ENCODE results near the gene MUC6.
"Not testable (repeated sequence)": the region's sequence is repeated elsewhere in the genome, so short reads cannot be mapped to it uniquely, and the experiment has no call there.

MUC6 gene

DNA sequence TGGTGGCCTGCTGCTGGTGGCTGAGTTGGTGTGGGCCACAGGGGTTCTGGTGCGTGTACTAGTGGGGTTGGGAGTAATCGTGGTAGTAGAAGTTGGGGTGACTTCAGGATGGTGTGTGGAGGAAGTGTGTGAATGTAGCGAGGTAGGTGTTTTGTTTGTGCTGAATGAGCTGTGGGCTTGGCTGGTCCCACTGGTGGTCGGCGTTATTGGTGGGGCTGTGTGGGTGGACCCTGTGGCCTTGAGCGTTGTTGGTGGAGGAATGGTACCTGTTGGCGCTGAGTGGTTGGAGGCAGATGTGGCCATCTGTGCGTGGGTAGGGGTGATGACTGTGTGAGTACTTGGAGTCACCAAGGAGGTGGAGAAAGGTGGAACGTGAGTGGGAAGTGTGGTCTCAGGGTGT, 18.4 kb downstream of the MUC6 start:
- TF ChIP-seq, protein P1, sequence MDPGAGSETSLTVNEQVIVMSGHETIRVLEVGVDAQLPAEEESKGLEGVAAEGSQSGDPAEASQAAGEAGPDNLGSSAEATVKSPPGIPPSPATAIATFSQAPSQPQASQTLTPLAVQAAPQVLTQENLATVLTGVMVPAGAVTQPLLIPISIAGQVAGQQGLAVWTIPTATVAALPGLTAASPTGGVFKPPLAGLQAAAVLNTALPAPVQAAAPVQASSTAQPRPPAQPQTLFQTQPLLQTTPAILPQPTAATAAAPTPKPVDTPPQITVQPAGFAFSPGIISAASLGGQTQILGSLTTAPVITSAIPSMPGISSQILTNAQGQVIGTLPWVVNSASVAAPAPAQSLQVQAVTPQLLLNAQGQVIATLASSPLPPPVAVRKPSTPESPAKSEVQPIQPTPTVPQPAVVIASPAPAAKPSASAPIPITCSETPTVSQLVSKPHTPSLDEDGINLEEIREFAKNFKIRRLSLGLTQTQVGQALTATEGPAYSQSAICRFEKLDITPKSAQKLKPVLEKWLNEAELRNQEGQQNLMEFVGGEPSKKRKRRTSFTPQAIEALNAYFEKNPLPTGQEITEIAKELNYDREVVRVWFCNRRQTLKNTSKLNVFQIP (CRISPR knock-in tag; IDR thresholded peaks at IDR 0.05; ENCODE audit: borderline replicate concordance, low read depth), result no peak
- TF ChIP-seq, protein P2, sequence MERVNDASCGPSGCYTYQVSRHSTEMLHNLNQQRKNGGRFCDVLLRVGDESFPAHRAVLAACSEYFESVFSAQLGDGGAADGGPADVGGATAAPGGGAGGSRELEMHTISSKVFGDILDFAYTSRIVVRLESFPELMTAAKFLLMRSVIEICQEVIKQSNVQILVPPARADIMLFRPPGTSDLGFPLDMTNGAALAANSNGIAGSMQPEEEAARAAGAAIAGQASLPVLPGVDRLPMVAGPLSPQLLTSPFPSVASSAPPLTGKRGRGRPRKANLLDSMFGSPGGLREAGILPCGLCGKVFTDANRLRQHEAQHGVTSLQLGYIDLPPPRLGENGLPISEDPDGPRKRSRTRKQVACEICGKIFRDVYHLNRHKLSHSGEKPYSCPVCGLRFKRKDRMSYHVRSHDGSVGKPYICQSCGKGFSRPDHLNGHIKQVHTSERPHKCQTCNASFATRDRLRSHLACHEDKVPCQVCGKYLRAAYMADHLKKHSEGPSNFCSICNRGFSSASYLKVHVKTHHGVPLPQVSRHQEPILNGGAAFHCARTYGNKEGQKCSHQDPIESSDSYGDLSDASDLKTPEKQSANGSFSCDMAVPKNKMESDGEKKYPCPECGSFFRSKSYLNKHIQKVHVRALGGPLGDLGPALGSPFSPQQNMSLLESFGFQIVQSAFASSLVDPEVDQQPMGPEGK (CRISPR knock-in tag; IDR thresholded peaks at IDR 0.05; ENCODE audit: borderline replicate concordance), result no peak
- no peak for TF ChIP-seq TCF4 (CRISPR knock-in tag; IDR thresholded peaks at IDR 0.05; ENCODE audit: borderline replicate concordance)
- no peak for TF ChIP-seq ZC3H10 (CRISPR knock-in tag; IDR thresholded peaks at IDR 0.05)
- no peak for TF ChIP-seq PPARA (CRISPR knock-in tag; IDR thresholded peaks at IDR 0.05; ENCODE audit: borderline replicate concordance)
- TF ChIP-seq, protein P3, sequence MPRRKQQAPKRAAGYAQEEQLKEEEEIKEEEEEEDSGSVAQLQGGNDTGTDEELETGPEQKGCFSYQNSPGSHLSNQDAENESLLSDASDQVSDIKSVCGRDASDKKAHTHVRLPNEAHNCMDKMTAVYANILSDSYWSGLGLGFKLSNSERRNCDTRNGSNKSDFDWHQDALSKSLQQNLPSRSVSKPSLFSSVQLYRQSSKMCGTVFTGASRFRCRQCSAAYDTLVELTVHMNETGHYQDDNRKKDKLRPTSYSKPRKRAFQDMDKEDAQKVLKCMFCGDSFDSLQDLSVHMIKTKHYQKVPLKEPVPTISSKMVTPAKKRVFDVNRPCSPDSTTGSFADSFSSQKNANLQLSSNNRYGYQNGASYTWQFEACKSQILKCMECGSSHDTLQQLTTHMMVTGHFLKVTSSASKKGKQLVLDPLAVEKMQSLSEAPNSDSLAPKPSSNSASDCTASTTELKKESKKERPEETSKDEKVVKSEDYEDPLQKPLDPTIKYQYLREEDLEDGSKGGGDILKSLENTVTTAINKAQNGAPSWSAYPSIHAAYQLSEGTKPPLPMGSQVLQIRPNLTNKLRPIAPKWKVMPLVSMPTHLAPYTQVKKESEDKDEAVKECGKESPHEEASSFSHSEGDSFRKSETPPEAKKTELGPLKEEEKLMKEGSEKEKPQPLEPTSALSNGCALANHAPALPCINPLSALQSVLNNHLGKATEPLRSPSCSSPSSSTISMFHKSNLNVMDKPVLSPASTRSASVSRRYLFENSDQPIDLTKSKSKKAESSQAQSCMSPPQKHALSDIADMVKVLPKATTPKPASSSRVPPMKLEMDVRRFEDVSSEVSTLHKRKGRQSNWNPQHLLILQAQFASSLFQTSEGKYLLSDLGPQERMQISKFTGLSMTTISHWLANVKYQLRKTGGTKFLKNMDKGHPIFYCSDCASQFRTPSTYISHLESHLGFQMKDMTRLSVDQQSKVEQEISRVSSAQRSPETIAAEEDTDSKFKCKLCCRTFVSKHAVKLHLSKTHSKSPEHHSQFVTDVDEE (CRISPR knock-in tag; IDR thresholded peaks at IDR 0.05), result no peak
- no peak for TF ChIP-seq OSR1 (CRISPR knock-in tag; IDR thresholded peaks at IDR 0.05)
- TF ChIP-seq BACH2 (CRISPR knock-in tag; IDR thresholded peaks at IDR 0.05; ENCODE audit: borderline replicate concordance), result no peak
- TF ChIP-seq, protein P4, sequence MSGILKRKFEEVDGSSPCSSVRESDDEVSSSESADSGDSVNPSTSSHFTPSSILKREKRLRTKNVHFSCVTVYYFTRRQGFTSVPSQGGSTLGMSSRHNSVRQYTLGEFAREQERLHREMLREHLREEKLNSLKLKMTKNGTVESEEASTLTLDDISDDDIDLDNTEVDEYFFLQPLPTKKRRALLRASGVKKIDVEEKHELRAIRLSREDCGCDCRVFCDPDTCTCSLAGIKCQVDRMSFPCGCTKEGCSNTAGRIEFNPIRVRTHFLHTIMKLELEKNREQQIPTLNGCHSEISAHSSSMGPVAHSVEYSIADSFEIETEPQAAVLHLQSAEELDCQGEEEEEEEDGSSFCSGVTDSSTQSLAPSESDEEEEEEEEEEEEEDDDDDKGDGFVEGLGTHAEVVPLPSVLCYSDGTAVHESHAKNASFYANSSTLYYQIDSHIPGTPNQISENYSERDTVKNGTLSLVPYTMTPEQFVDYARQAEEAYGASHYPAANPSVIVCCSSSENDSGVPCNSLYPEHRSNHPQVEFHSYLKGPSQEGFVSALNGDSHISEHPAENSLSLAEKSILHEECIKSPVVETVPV (CRISPR knock-in tag; IDR thresholded peaks at IDR 0.05), result no peak
- no peak for TF ChIP-seq ZNF565 (CRISPR knock-in tag; conservative IDR thresholded peaks at IDR 0.05; ENCODE audit: low read depth)
- no peak for TF ChIP-seq ZNF70 (CRISPR knock-in tag; IDR thresholded peaks at IDR 0.05)
- no peak for TF ChIP-seq ARNTL (CRISPR knock-in tag; IDR thresholded peaks at IDR 0.05; ENCODE audit: borderline replicate concordance, low read depth)
- no peak for ATAC-seq

DNA sequence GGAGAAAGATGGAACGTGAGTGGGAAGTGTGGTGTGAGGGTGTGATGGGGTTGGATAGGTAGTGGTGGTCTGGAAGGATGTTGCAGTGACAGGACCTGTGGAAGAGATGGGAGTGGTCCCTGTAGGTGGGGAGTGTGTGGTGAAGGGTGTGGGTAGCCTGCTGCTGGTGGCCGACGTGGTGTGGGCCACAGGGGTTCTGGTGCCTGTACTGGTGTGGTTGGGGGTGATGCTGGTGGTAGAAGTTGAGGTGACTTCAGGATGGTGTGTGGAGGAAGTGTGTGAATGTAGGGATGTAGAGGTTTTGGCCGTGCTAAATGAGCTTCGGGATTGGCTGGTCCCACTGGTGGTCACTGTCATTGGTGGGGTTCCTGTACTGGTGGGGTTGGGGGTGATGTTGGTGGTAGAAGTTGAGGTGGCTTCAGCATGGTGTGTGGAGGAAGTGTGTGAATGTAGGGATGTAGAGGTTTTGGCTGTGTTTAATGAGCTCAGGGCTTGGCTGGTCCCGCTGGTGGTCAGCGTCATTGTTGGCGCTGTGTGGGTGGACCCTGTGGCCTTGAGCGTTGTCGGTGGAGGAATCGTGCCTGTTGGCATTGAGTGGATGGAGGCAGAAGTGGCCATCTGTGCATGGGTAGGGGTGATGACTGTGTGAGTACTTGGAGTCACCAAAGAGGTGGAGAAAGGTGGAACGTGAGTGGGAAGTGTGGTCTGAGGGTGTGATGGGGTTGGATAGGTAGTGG, 19.1 kb downstream of the MUC6 start:
- TF ChIP-seq CSDC2 (CRISPR knock-in tag; IDR thresholded peaks at IDR 0.05) (no peak), GLIS3 (CRISPR knock-in tag; IDR thresholded peaks at IDR 0.05) (no peak)
- TF ChIP-seq, protein P1 (CRISPR knock-in tag; IDR thresholded peaks at IDR 0.05; ENCODE audit: borderline replicate concordance, low read depth), result no peak
- ATAC-seq, result no peak; the same call in 2 of the 3 replicates

DNA sequence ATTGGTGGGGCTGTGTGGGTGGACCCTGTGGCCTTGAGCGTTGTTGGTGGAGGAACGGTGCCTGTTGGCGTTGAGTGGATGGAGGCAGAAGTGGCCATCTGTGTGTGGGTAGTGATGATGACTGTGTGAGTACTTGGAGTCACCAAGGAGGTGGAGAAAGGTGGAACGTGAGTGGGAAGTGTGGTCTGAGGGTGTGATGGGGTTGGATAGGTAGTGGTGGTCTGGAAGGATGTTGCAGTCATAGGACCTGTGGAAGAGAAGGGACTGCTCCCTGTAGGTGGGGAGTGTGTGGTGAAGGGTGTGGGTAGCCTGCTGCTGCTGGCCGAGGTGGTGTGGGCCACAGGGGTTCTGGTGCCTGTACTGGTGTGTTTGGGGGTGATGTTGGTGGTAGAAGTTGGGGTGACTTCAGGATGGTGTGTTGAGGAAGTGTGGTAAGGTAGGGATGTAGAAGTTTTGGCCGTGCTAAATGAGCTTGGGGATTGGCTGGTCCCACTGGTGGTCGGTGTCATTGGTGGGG, 19.9 kb downstream of the MUC6 start:
- not testable (repeated sequence) for ATAC-seq

DNA sequence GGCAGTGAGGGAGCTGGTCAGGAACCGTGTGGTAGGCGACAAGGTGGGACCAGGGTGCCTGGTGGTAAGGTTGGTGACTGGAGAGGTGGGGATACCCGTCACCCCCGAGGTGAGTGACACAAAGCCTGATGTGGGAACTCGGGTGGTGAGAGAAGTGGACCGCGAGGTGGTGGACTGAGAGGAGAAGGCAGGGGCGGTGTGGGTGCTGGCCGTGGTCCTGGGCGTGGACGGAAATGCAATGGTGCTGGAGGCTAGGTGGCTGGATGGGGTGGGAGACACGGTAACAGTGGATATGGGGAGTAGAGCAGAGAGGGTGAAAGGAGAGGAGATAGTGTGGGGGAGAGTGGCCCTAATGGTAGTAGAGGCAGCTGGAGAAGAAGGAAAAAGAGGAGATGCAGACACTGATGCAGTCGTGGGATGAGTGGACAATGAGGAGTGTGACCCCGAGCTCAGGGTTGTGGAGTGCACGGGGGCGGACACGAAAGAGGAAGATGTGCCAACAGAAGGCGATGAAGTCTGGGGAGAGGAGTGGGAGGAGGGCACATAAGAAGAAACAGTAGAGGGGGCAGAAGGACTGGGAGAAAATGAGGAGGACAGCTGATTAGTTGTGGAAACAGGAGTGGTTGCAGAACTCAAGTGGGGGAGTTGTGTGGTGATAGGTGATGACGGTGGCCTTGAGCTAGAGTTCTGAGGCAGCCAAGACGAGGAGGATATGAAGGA, 20.5 kb downstream of the MUC6 start:
- ATAC-seq, result no peak
- TF ChIP-seq BACH2 (CRISPR knock-in tag; IDR thresholded peaks at IDR 0.05; ENCODE audit: borderline replicate concordance), result no peak
- no peak for TF ChIP-seq GLIS3 (CRISPR knock-in tag; IDR thresholded peaks at IDR 0.05)
- no peak for TF ChIP-seq TCF4 (CRISPR knock-in tag; IDR thresholded peaks at IDR 0.05; ENCODE audit: borderline replicate concordance)
- TF ChIP-seq PPARA (CRISPR knock-in tag; IDR thresholded peaks at IDR 0.05; ENCODE audit: borderline replicate concordance), result no peak
- TF ChIP-seq, protein P3 (CRISPR knock-in tag; IDR thresholded peaks at IDR 0.05), result no peak
- no peak for TF ChIP-seq ESRRG (CRISPR knock-in tag; IDR thresholded peaks at IDR 0.05)
- TF ChIP-seq RARB (CRISPR knock-in tag; IDR thresholded peaks at IDR 0.05), result no peak
- no peak for TF ChIP-seq ZNF70 (CRISPR knock-in tag; IDR thresholded peaks at IDR 0.05)
- TF ChIP-seq, protein P4 (CRISPR knock-in tag; IDR thresholded peaks at IDR 0.05), result no peak
- TF ChIP-seq OSR1 (CRISPR knock-in tag; IDR thresholded peaks at IDR 0.05), result no peak

Data from SK-N-SH treated with all-trans-retinoic acid at 6 μM for 48 hours (cell line).